ENCODE measurements around the gene DKK3.

The DKK3 gene

GRCh38 chr11:11973866-11974265, 34.6 kb downstream of the DKK3 start:
- Histone ChIP-seq H3K9me3 (ENCODE audit: control insufficient read depth, insufficient read depth, low read length) (no peaks in the 10 kb centered on the region), H3K36me3 (ENCODE audit: control insufficient read depth, insufficient read depth, low read length) (no peaks in the 10 kb centered on the region), H3K4me1 (ENCODE audit: control insufficient read depth, insufficient read depth, low read length) (peaks cover 6% of the 10 kb centered on the region), H3K27me3 (ENCODE audit: control insufficient read depth, insufficient read depth, low read length) (no peaks in the 10 kb centered on the region), H3K27ac (ENCODE audit: low read length) (no peak overlapping the region), H3K4me3 (ENCODE audit: low read length) (no peak overlapping the region)
- DNase-seq (ENCODE audit: low read depth, low spot score) = no peak
- WGBS (ENCODE audit: insufficient coverage, insufficient read length) = no CpG with 5 or more reads among the region's 4 CpGs

GRCh38 chr11:11973361-11973800, 35.0 kb downstream of the DKK3 start:
- no peak for DNase-seq (ENCODE audit: low read depth, low spot score)

GRCh38 chr11:11972730-11973341, 35.6 kb downstream of the DKK3 start:
- Histone ChIP-seq H3K4me1 (ENCODE audit: control insufficient read depth, insufficient read depth, low read length) (peaks cover 6% of the 10 kb centered on the region), H3K9me3 (ENCODE audit: control insufficient read depth, insufficient read depth, low read length) (no peaks in the 10 kb centered on the region), H3K27me3 (ENCODE audit: control insufficient read depth, insufficient read depth, low read length) (no peaks in the 10 kb centered on the region), H3K4me3 (ENCODE audit: low read length) (no peak overlapping the region), H3K27ac (ENCODE audit: low read length) (no peak overlapping the region), H3K36me3 (ENCODE audit: control insufficient read depth, insufficient read depth, low read length) (no peaks in the 10 kb centered on the region)
- no CpG with 5 or more reads among the region's 3 CpGs for WGBS (ENCODE audit: insufficient coverage, insufficient read length)
- no peak for DNase-seq (ENCODE audit: low read depth, low spot score)

More at GRCh38 chr11:11973361-11973800, 35.0 kb downstream of the DKK3 start:
- no peaks in the 10 kb centered on the region for H3K27me3 ChIP-seq (ENCODE audit: control insufficient read depth, insufficient read depth, low read length)
- no peaks in the 10 kb centered on the region for H3K9me3 ChIP-seq (ENCODE audit: control insufficient read depth, insufficient read depth, low read length)
- H3K27ac ChIP-seq (ENCODE audit: low read length) = no peak overlapping the region
- H3K4me3 ChIP-seq (ENCODE audit: low read length) = no peak overlapping the region
- no peaks in the 10 kb centered on the region for H3K36me3 ChIP-seq (ENCODE audit: control insufficient read depth, insufficient read depth, low read length)
- peaks cover 6% of the 10 kb centered on the region for H3K4me1 ChIP-seq (ENCODE audit: control insufficient read depth, insufficient read depth, low read length)
- whole genome bisulfite sequencing (ENCODE audit: insufficient coverage, insufficient read length) = no CpG with 5 or more reads among the region's 8 CpGs

GRCh38 chr11:11971906-11972547, 36.4 kb downstream of the DKK3 start:
- H3K4me1 ChIP-seq (ENCODE audit: control insufficient read depth, insufficient read depth, low read length) = peaks cover 4% of the 10 kb centered on the region
- no peaks in the 10 kb centered on the region for H3K36me3 ChIP-seq (ENCODE audit: control insufficient read depth, insufficient read depth, low read length)
- no CpG with 5 or more reads among the region's 5 CpGs for WGBS (ENCODE audit: insufficient coverage, insufficient read length)
- H3K27ac ChIP-seq (ENCODE audit: low read length) = no peak overlapping the region
- no peaks in the 10 kb centered on the region for H3K27me3 ChIP-seq (ENCODE audit: control insufficient read depth, insufficient read depth, low read length)
- H3K4me3 ChIP-seq (ENCODE audit: low read length) = no peak overlapping the region
- DNase-seq (ENCODE audit: low read depth, low spot score) = no peak
- no peaks in the 10 kb centered on the region for H3K9me3 ChIP-seq (ENCODE audit: control insufficient read depth, insufficient read depth, low read length)

DNA sequence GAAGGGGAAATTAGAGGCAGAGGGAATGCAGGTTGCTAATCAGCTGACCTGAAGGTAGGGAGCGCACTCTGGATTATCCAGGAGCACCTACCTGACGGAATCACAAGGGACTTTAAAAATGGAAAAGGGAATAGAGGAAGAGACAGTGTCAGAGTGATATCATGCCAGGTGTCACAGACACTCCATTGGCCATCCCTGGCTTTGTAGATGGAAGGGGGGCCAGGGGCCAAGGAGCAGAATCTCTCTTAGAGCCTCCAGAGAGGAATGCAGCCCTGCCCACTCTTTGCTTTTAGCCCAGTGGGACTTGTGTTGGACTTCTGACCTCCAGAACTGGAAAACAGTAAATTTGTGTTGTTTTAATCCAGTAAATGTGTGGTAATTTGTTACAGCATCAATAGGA, 37.9 kb downstream of the DKK3 start:
- no peak for DNase-seq (ENCODE audit: low read depth, low spot score)

DNA sequence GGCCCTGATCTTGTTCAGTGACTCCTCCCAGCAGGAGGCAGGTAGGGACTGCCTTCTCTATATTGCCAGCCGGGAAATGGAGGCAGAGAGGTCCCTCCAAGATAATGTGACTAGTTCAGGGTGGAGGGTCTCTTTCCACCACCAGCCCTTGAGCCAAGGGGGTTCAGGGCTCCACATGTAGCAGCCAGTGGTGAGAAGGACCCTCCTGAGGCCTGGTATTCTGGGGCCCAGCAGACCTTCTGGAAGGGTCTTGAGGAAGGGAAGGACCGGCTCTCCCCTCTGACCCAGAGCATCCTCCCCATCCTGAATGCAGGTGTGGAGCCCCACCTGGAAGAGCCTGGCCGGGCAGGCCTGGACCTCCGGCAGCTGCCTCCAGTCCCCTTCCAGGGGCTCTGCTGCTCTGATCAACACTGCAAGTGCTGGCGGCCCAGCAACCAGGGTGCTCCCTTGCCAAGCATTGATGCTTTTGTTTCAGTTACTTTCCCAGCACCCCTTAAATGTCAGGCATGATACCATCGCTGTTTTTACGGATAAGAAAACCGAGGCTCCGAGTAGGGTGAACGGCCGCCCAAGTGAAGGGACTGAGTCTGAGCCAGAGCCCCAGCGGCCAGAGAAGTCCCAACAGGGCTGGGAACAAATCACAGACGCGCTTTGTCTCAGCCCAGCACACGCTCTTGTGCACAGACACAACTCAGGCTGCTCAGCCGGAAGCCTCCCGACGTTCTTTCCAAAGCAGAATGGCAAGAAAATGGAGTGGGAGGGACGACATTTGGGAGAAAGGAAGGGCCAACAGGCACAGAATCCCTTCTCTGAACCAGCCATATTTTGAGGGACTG, 38.8 kb downstream of the DKK3 start:
- no peaks in the 10 kb centered on the region for H3K27me3 ChIP-seq (ENCODE audit: control insufficient read depth, insufficient read depth, low read length)
- H3K4me3 ChIP-seq (ENCODE audit: low read length) = no peak overlapping the region
- no peak for DNase-seq (ENCODE audit: low read depth, low spot score)
- H3K27ac ChIP-seq (ENCODE audit: low read length) = no peak overlapping the region
- no peaks in the 10 kb centered on the region for H3K9me3 ChIP-seq (ENCODE audit: control insufficient read depth, insufficient read depth, low read length)
- no peaks in the 10 kb centered on the region for H3K4me1 ChIP-seq (ENCODE audit: control insufficient read depth, insufficient read depth, low read length)
- no peaks in the 10 kb centered on the region for H3K36me3 ChIP-seq (ENCODE audit: control insufficient read depth, insufficient read depth, low read length)
- WGBS (ENCODE audit: insufficient coverage, insufficient read length) = no CpG with 5 or more reads among the region's 19 CpGs

More for the DNA sequence above, 37.9 kb downstream of the DKK3 start:
- Histone ChIP-seq H3K36me3 (ENCODE audit: control insufficient read depth, insufficient read depth, low read length) (no peaks in the 10 kb centered on the region), H3K9me3 (ENCODE audit: control insufficient read depth, insufficient read depth, low read length) (no peaks in the 10 kb centered on the region), H3K4me1 (ENCODE audit: control insufficient read depth, insufficient read depth, low read length) (no peaks in the 10 kb centered on the region), H3K27ac (ENCODE audit: low read length) (no peak overlapping the region), H3K4me3 (ENCODE audit: low read length) (no peak overlapping the region), H3K27me3 (ENCODE audit: control insufficient read depth, insufficient read depth, low read length) (no peaks in the 10 kb centered on the region)
- no CpG with 5 or more reads among the region's 2 CpGs for WGBS (ENCODE audit: insufficient coverage, insufficient read length)

GRCh38 chr11:11968511-11969280, 39.7 kb downstream of the DKK3 start:
- no CpG with 5 or more reads among the region's 11 CpGs for WGBS (ENCODE audit: insufficient coverage, insufficient read length)
- Histone ChIP-seq H3K9me3 (ENCODE audit: control insufficient read depth, insufficient read depth, low read length) (no peaks in the 10 kb centered on the region), H3K27me3 (ENCODE audit: control insufficient read depth, insufficient read depth, low read length) (no peaks in the 10 kb centered on the region), H3K27ac (ENCODE audit: low read length) (no peak overlapping the region), H3K4me1 (ENCODE audit: control insufficient read depth, insufficient read depth, low read length) (no peaks in the 10 kb centered on the region), H3K4me3 (ENCODE audit: low read length) (no peak overlapping the region), H3K36me3 (ENCODE audit: control insufficient read depth, insufficient read depth, low read length) (no peaks in the 10 kb centered on the region)
- no peak for DNase-seq (ENCODE audit: low read depth, low spot score)

- Histone ChIP-seq H3K36me3 (ENCODE audit: control insufficient read depth, insufficient read depth, low read length) (no peaks in the 10 kb centered on the region), H3K27ac (ENCODE audit: low read length) (no peak overlapping the region)
- WGBS (ENCODE audit: insufficient coverage, insufficient read length) = no CpG with 5 or more reads among the region's 11 CpGs
Observed at GRCh38 chr11:11967669-11968510, 40.5 kb downstream of the DKK3 start.

GRCh38 chr11:11966826-11967668, 41.4 kb downstream of the DKK3 start:
- no peak overlapping the region for H3K27ac ChIP-seq (ENCODE audit: low read length)
- H3K27me3 ChIP-seq (ENCODE audit: control insufficient read depth, insufficient read depth, low read length) = no peaks in the 10 kb centered on the region
- H3K9me3 ChIP-seq (ENCODE audit: control insufficient read depth, insufficient read depth, low read length) = no peaks in the 10 kb centered on the region
- H3K36me3 ChIP-seq (ENCODE audit: control insufficient read depth, insufficient read depth, low read length) = no peaks in the 10 kb centered on the region
- H3K4me1 ChIP-seq (ENCODE audit: control insufficient read depth, insufficient read depth, low read length) = no peaks in the 10 kb centered on the region
- H3K4me3 ChIP-seq (ENCODE audit: low read length) = no peak overlapping the region
- no CpG with 5 or more reads among the region's 15 CpGs for WGBS (ENCODE audit: insufficient coverage, insufficient read length)
- DNase-seq (ENCODE audit: low read depth, low spot score) = peak; percentile 66

More at GRCh38 chr11:11967669-11968510, 40.5 kb downstream of the DKK3 start:
- H3K4me1 ChIP-seq (ENCODE audit: control insufficient read depth, insufficient read depth, low read length) = no peaks in the 10 kb centered on the region
- DNase-seq (ENCODE audit: low read depth, low spot score) = no peak
- H3K9me3 ChIP-seq (ENCODE audit: control insufficient read depth, insufficient read depth, low read length) = no peaks in the 10 kb centered on the region
- H3K4me3 ChIP-seq (ENCODE audit: low read length) = no peak overlapping the region
- H3K27me3 ChIP-seq (ENCODE audit: control insufficient read depth, insufficient read depth, low read length) = no peaks in the 10 kb centered on the region
